ENCODE data around the gene CES1. TPM values are rescaled to one million over a fixed set of nuclear protein-coding genes. Genes with fewer than 3 reads are reported as not detected.
"Not testable (repeated sequence)": the region's sequence is repeated elsewhere in the genome, so short reads cannot be mapped to it uniquely, and the experiment has no call there.

CES1 gene
- polyA plus RNA-seq, 1 experiment, result 1.4 TPM

DNA sequence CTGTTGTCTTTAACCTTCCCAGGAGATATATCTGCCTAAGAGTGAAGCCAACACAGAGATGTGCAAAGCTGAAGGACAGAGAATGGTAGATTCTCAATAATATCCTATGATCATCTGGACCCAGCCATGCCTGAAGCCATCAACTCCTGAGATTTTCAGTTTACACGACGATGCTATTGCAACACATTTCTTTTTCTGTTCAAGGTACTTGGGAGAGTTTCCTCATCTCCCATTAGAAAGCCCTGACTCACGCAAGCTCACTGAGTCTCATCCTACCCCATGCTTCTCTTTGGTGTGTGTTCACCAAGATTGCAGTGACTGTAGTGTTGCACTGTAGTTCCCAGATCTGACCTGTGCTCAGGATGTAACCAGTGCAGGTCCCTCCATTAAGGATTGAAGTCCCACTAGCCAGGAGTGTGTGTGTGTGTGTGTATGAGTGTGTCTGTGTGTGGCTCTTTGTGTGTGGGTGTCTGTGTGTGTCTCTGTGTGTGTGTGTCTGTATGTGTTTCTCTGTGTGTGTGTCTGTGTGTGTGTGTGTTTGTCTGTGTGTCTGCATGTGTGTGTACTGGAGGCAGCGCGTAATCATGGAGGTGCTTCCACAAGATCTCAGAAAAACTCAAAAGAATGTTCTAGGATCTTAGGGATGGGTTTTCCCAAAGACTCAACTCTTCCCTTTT lies 15.5 kb downstream of the CES1 start:
- H3K27ac ChIP-seq (ENCODE audit: low read depth, low read length), result no peak overlapping the region
- ChIA-PET POLR2A (no interaction called here), CTCF (no interaction called here)
- no peak overlapping the region for H3K4me3 ChIP-seq (ENCODE audit: low read depth, low read length)
- DNase-seq (ENCODE audit: low read depth, low spot score), result no peak
- no peaks in the 10 kb centered on the region for H3K27me3 ChIP-seq (ENCODE audit: control insufficient read depth, insufficient read depth, low read length)
- H3K9me3 ChIP-seq (ENCODE audit: control insufficient read depth, insufficient read depth, low read length), result no peaks in the 10 kb centered on the region
- TF ChIP-seq, protein P1, sequence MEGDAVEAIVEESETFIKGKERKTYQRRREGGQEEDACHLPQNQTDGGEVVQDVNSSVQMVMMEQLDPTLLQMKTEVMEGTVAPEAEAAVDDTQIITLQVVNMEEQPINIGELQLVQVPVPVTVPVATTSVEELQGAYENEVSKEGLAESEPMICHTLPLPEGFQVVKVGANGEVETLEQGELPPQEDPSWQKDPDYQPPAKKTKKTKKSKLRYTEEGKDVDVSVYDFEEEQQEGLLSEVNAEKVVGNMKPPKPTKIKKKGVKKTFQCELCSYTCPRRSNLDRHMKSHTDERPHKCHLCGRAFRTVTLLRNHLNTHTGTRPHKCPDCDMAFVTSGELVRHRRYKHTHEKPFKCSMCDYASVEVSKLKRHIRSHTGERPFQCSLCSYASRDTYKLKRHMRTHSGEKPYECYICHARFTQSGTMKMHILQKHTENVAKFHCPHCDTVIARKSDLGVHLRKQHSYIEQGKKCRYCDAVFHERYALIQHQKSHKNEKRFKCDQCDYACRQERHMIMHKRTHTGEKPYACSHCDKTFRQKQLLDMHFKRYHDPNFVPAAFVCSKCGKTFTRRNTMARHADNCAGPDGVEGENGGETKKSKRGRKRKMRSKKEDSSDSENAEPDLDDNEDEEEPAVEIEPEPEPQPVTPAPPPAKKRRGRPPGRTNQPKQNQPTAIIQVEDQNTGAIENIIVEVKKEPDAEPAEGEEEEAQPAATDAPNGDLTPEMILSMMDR (IDR thresholded peaks at IDR 0.05; ENCODE audit: low read depth, low read length), result no peak

DNA sequence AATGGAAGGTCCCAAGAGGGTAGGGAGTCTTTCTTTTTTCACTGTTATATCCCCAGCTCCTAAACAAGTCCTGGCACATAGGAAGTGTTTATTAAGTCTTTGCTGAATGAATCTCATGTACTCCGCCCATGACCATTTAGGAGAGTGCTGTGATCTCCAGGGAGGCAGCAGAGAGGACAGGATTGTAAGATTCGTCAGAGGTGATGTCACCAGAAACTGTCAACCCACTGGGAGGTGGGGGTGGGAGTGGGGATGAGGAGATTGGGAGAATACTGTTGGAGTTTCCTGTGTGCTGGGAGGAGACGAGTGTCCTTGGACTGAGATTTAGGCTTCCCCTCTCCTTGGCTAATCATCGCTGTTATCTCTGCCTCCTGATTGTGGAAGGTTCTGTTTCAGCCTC lies 16.7 kb downstream of the CES1 start:
- H3K4me3 ChIP-seq (ENCODE audit: low read depth, low read length); DNase-seq (ENCODE audit: low read depth, low spot score); POLR2A ChIA-PET; H3K9me3 ChIP-seq (ENCODE audit: control insufficient read depth, insufficient read depth, low read length); H3K27me3 ChIP-seq (ENCODE audit: control insufficient read depth, insufficient read depth, low read length); H3K27ac ChIP-seq (ENCODE audit: low read depth, low read length); CTCF ChIA-PET: not testable (repeated sequence)

DNA sequence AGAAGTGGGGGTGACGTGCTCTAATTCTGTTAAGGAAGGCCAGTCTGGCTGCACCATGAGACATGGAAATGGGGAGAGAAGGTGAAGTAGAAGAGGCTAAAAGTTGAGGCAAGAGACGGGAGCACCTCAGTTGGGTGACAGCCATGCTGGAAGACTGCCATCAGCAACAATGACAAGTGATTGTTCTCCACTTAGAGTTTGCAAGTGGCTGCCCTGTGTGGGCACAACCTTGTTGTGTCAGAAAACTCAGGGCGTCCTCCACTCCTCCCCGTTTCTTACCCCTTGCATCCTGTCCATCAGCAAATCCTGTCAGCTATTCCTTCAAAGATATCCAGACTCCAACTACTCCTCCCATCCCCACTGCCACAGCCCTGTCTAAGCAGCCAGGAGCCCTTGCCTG lies 17.6 kb downstream of the CES1 start:
- POLR2A ChIA-PET, result no interaction called here

GRCh38 chr16:55814174-55814573 lies 18.7 kb downstream of the CES1 start:
- POLR2A ChIA-PET, result not testable (repeated sequence)

More for the DNA sequence above, 17.6 kb downstream of the CES1 start:
- H3K4me3 ChIP-seq (ENCODE audit: low read depth, low read length), result no peak overlapping the region
- H3K27me3 ChIP-seq (ENCODE audit: control insufficient read depth, insufficient read depth, low read length), result no peaks in the 10 kb centered on the region
- TF ChIP-seq, protein P1 (IDR thresholded peaks at IDR 0.05; ENCODE audit: low read depth, low read length), result no peak
- H3K27ac ChIP-seq (ENCODE audit: low read depth, low read length), result no peak overlapping the region
- H3K9me3 ChIP-seq (ENCODE audit: control insufficient read depth, insufficient read depth, low read length), result no peaks in the 10 kb centered on the region
- CTCF ChIA-PET, result no interaction called here
- no peak for DNase-seq (ENCODE audit: low read depth, low spot score)

DNA sequence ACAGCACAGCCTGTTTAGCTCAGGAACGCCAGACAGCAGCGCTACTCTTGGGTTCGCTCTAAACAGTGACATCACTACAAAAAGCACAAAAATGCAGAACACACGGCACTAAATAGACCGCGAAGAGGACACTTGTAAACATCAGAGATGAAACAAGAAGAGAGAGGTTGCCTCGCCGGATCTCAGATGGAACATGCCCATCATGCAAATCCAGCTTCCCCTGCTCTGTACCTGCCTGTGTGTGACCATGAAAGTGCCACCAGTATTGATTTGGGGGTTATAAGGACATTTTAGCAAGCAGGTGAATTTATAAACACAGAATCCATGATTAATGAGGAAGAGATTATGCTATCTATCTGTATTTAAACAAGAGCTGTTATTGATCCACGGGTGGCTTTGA lies 19.2 kb downstream of the CES1 start:
- CTCF ChIA-PET; H3K27me3 ChIP-seq (ENCODE audit: control insufficient read depth, insufficient read depth, low read length); H3K27ac ChIP-seq (ENCODE audit: low read depth, low read length); H3K4me3 ChIP-seq (ENCODE audit: low read depth, low read length); H3K9me3 ChIP-seq (ENCODE audit: control insufficient read depth, insufficient read depth, low read length); POLR2A ChIA-PET; DNase-seq (ENCODE audit: low read depth, low spot score): not testable (repeated sequence)

More at GRCh38 chr16:55814174-55814573, 18.7 kb downstream of the CES1 start:
- CTCF ChIA-PET; H3K27ac ChIP-seq (ENCODE audit: low read depth, low read length); H3K27me3 ChIP-seq (ENCODE audit: control insufficient read depth, insufficient read depth, low read length); H3K9me3 ChIP-seq (ENCODE audit: control insufficient read depth, insufficient read depth, low read length); DNase-seq (ENCODE audit: low read depth, low spot score); H3K4me3 ChIP-seq (ENCODE audit: low read depth, low read length): not testable (repeated sequence)

DNA sequence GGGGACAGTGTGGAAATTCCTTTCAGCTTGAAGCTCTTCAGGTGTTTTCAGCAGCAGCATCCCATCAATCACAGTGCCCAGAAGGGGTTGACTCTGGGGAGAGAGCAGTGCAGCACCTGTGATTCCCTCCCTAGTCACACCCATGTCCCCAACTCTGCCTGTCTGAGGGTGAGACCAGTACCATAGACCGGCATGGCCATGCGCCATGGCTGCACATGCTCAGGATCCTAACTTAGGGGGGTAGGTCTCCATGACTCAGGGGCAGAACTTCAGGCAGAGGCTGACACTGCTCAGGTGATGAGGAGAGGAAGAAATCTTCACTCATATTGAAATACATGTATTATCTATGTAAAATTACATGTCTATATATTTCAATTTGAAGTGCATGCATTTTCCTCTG lies 19.9 kb downstream of the CES1 start:
- Histone ChIP-seq H3K27ac (ENCODE audit: low read depth, low read length) (no peak overlapping the region), H3K4me3 (ENCODE audit: low read depth, low read length) (no peak overlapping the region), H3K27me3 (ENCODE audit: control insufficient read depth, insufficient read depth, low read length) (no peaks in the 10 kb centered on the region), H3K9me3 (ENCODE audit: control insufficient read depth, insufficient read depth, low read length) (no peaks in the 10 kb centered on the region)
- CTCF ChIA-PET, result no interaction called here
- POLR2A ChIA-PET, result no interaction called here
- TF ChIP-seq, protein P1 (IDR thresholded peaks at IDR 0.05; ENCODE audit: low read depth, low read length), result no peak
- no peak for DNase-seq (ENCODE audit: low read depth, low spot score)
